ENCODE results near the gene DDX55. TPM values are rescaled to one million over a fixed set of nuclear protein-coding genes. Genes with fewer than 3 reads are reported as not detected.

The DDX55 gene, protein sequence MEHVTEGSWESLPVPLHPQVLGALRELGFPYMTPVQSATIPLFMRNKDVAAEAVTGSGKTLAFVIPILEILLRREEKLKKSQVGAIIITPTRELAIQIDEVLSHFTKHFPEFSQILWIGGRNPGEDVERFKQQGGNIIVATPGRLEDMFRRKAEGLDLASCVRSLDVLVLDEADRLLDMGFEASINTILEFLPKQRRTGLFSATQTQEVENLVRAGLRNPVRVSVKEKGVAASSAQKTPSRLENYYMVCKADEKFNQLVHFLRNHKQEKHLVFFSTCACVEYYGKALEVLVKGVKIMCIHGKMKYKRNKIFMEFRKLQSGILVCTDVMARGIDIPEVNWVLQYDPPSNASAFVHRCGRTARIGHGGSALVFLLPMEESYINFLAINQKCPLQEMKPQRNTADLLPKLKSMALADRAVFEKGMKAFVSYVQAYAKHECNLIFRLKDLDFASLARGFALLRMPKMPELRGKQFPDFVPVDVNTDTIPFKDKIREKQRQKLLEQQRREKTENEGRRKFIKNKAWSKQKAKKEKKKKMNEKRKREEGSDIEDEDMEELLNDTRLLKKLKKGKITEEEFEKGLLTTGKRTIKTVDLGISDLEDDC
- 8.8 and 17.0 TPM in 2 replicates for total RNA-seq

GRCh38 chr12:123601602-123602489, at the start of gene DDX55:
Gene DDX55 (plus strand): TSS chr12:123602099. CDS start chr12:123602149, 50 bp downstream.

DNA sequence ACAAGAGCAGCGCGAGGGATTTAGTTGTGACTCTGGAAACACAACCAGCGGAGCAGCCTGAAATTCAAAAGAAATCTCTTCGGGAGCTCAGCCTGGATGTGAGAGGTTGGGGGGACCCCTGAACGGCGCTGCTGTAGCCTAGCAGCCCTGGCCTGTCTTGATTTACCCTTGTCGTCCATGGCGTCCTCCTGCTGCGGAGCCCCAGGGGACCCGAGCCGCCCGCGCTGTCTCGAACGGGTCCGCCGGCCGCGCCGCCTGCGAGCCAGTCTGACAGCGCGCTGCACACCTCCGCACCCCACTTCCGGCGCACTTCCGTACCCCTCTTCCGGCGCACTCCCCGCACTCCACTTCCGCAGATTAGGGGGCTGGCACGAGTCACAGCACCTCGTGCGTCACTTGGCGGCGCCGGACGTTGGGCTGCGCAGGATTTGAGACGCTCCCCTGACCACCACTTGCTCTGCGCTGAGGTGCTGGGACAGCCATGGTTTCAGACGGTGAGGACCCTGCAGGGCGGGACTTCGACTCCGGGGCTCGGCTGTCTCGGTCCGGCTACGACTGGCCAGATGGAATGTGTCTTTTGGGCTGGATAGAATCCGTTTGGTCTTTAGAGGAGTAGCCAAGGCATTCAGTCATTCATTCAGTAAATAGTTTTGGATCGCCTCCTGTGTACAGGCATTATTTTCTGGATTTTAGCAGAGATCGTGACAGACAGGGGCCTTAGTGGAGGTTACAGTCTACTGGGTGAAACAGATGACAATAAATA, 31.7 kb downstream of the DDX55 start, which contains the start of the genes EIF2B1 and GTF2H3:
TSS of gene EIF2B1 (minus strand) at position 308 of the 763 bp plus-strand sequence. CDS start at position 179, 129 bp downstream.
TSS of gene GTF2H3 (plus strand) at position 451 of the 763 bp plus-strand sequence. CDS start at position 482, 31 bp downstream.

Other genes starting within 250 kb of the DDX55 start
- gene SBNO1, start 237.3 kb upstream of the DDX55 start, total RNA-seq: 14.0 and 15.6 TPM in 2 replicates
- gene KMT5A, start 218.0 kb upstream of the DDX55 start, total RNA-seq: 19.0 and 26.7 TPM in 2 replicates
- gene RILPL2, start 165.4 kb upstream of the DDX55 start, total RNA-seq: 7.1 and 7.4 TPM in 2 replicates
- gene SNRNP35, start 144.0 kb upstream of the DDX55 start, total RNA-seq: 7.8 and 13.4 TPM in 2 replicates
- gene RILPL1, start 68.4 kb upstream of the DDX55 start, total RNA-seq: 14.0 and 19.2 TPM in 2 replicates
- 142 and 206 TPM in 2 replicates for gene TMED2, start 17.5 kb upstream of the DDX55 start, total RNA-seq
- 59.9 and 76.3 TPM in 2 replicates for gene EIF2B1, start 31.6 kb downstream of the DDX55 start, total RNA-seq
- gene GTF2H3, start 31.7 kb downstream of the DDX55 start, total RNA-seq: 24.3 and 27.2 TPM in 2 replicates
- gene TCTN2, start 69.0 kb downstream of the DDX55 start, total RNA-seq: 6.1 and 7.2 TPM in 2 replicates
- gene ATP6V0A2, start 110.3 kb downstream of the DDX55 start, total RNA-seq: 7.9 and 13.2 TPM in 2 replicates
- gene DNAH10, start 160.2 kb downstream of the DDX55 start, total RNA-seq: 0.17 and 0.35 TPM in 2 replicates

Data from pericardium fibroblast (primary cell).